Heart left ventricle (tissue), 13 donors: ENCODE data around the gene RFX7.

Experiments
- CTCF ChIP-seq, 12 donors: fragments of 200-600 bp; sonication (generic) in 4 of 12; IDR thresholded peaks; one replicate each; pipeline versions ENCODE4 v1.5.0 to v1.8.0; 2018 to 2022; ENCODE audit warnings: antibody characterized with exemption in 12 of 12, mild to moderate bottlenecking in 5 of 12
- POLR2A ChIP-seq, 2 donors: fragments of 450-650 bp; IDR thresholded peaks; one replicate each; pipeline ENCODE4 v1.6.1; 2017; ENCODE audit warnings: antibody characterized with exemption in 2 of 2, mild to moderate bottlenecking in 2 of 2, moderate library complexity in 2 of 2
- donor health status: ischemic (EF 13 %, LVEDD 7.1; RV severe dilation, severe dysfunction).
- donor health status: DM: no; HTN: yes; CAD: no.
- donor health status: DM: no; HTN: no; CAD: no.
- donor health status: ischemic (EF 25% LVEDD 6.9; RV normal size, moderate dysfunction).
- donor health status: ischemic (EF 25% LVEDD 5.7; RV mildly dilated, moderate dysfunction).
- donor health status: ischemic (EF 35%, LVEDD 5.7; RV mildly dilated, moderate dysfunction).
- donor health status: nonischemic (EF 11% LVEDD 7.7; RV severe dilation, severe dysfunction).
- donor health status: DM: yes; HTN: yes; CAD: no.
- donor health status: PGD.
- donor health status: ischemic (EF 29% LVEDD 5.4; RV normal size, mild dysfunction).
- donor health status: nonischemic (EF 23%, LVEDD 6.1; RV moderate dilation, normal function).

GRCh38 chr15:56215769-56216168, 27.9 kb downstream of the RFX7 start:
- TF ChIP-seq CTCF (IDR thresholded peaks at IDR 0.05) = no peak
- no peak for TF ChIP-seq POLR2A (IDR thresholded peaks at IDR 0.05)
